NCI-H1694 (cell line): ENCODE results near the gene FNDC3A.

Source experiments
- DNase-seq: peaks from one replicate; lab custom pipeline; 2025; lab: John Stamatoyannopoulos, UW

FNDC3A gene

GRCh38 chr13:49258089-49258796 is 282.5 kb downstream of the FNDC3A start:
- DNase-seq: no peak
